B cell (primary cell): ENCODE measurements around the gene COL21A1. TPM values are rescaled to one million over a fixed set of nuclear protein-coding genes. Genes with fewer than 3 reads are reported as not detected.

Experiments used
- ATAC-seq: fragments of 200-7000 bp; cut with Tn5 transposase; one replicate; pipeline ENCODE4 v1.10.0; 2021; ENCODE audit warnings: low read depth, mild to moderate bottlenecking, moderate number of reproducible peaks, moderate library complexity
- CTCF ChIA-PET: fragments of 350-600 bp; sonication (Branson Sonifier 250); formaldehyde crosslinking; loops from one replicate; lab custom pipeline; 2021; ENCODE audit warnings: antibody characterized with exemption, inconsistent platforms; lab: Charles Lee
- POLR2A ChIA-PET: fragments of 350-600 bp; sonication (Branson Sonifier 250); formaldehyde crosslinking; loops from one replicate; lab custom pipeline; 2021; ENCODE audit warnings: antibody characterized with exemption; lab: Charles Lee
- DNase-seq: peaks from one replicate; pipeline ENCODE4 v3.0.0; 2013
- H2AFZ ChIP-seq: 2 replicates; pipeline ENCODE4 v1.6.1; 2012; ENCODE audit warnings: mild to moderate bottlenecking, low read depth, low read length; ENCODE audit not compliant: insufficient read depth, poor library complexity, severe bottlenecking
- H3K27ac ChIP-seq, 2 donors: 1 replicate in 1 of 2; 2 replicates in 1 of 2; pipeline ENCODE4 v1.5.1; 2012 to 2013; ENCODE audit warnings: low read length in 2 of 2, mild to moderate bottlenecking in 2 of 2, moderate library complexity in 1 of 2
- H3K27me3 ChIP-seq, 4 experiments: fragments of 200-600 bp in 1 of 4; sonication (generic) in 1 of 4; replicated peaks in 1 of 4; 1 replicate in 2 of 4; 2 replicates in 2 of 4; pipeline versions ENCODE4 v1.6.1 to v1.7.0; 2013 to 2016; ENCODE audit warnings: low read length in 3 of 4, mild to moderate bottlenecking in 2 of 4, mixed read lengths in 1 of 4, moderate library complexity in 1 of 4; ENCODE audit not compliant: insufficient read depth in 4 of 4, control insufficient read depth in 3 of 4; ENCODE audit errors: control extremely low read depth in 1 of 4
- H3K36me3 ChIP-seq, 2 experiments: replicated peaks in 1 of 2; 1 replicate in 1 of 2; 2 replicates in 1 of 2; pipeline versions ENCODE4 v1.6.1 to v1.7.1; 2013; ENCODE audit warnings: low read length in 1 of 2; ENCODE audit not compliant: insufficient read depth in 2 of 2, control insufficient read depth in 1 of 2; ENCODE audit errors: control extremely low read depth in 1 of 2, extremely low read depth in 1 of 2
- H3K4me1 ChIP-seq, 2 donors: fragments of 200-600 bp in 1 of 2; sonication (generic) in 1 of 2; 1 replicate in 1 of 2; 2 replicates in 1 of 2; pipeline versions ENCODE4 v1.5.1 to v1.6.1; 2013 to 2017; ENCODE audit warnings: low read length in 2 of 2; ENCODE audit not compliant: control insufficient read depth in 2 of 2, insufficient read depth in 2 of 2
- H3K4me2 ChIP-seq: replicated peaks from 2 replicates; pipeline ENCODE3; 2012; ENCODE audit warnings: mild to moderate bottlenecking, low read depth, low read length; ENCODE audit not compliant: poor library complexity, severe bottlenecking
- H3K4me3 ChIP-seq, 5 experiments: fragments of 200-600 bp in 1 of 5; sonication (generic) in 1 of 5; 1 replicate in 3 of 5; 2 replicates in 2 of 5; pipeline versions ENCODE4 v1.5.1 to v1.7.0; 2011 to 2016; ENCODE audit warnings: low read length in 4 of 5, mild to moderate bottlenecking in 4 of 5, low read depth in 2 of 5, control low read depth in 1 of 5, moderate library complexity in 1 of 5; ENCODE audit not compliant: insufficient read depth in 1 of 5; ENCODE audit errors: control extremely low read depth in 1 of 5, extremely low read depth in 1 of 5
- H3K79me2 ChIP-seq: fragments of 200-600 bp; sonication (generic); one replicate; pipeline ENCODE4 v1.6.0; 2016; ENCODE audit warnings: low read length; ENCODE audit not compliant: control insufficient read depth, insufficient read depth
- H3K9ac ChIP-seq: fragments of 200-600 bp; sonication (generic); 2 replicates; pipeline ENCODE4 v1.6.1; 2017; ENCODE audit warnings: mild to moderate bottlenecking, low read length, moderate library complexity
- H3K9me3 ChIP-seq, 3 donors: one replicate each; pipeline versions ENCODE4 v1.6.1 to v1.7.1; 2013; ENCODE audit warnings: low read length in 2 of 3; ENCODE audit not compliant: control insufficient read depth in 2 of 3, insufficient read depth in 1 of 3; ENCODE audit errors: control extremely low read depth in 1 of 3
- H4K20me1 ChIP-seq: 2 replicates; pipeline ENCODE4 v1.6.0; 2012; ENCODE audit warnings: mild to moderate bottlenecking, low read length; ENCODE audit not compliant: insufficient read depth, control insufficient read depth, poor library complexity, severe bottlenecking
- H3K27ac Mint-ChIP-seq: one replicate; pipeline ENCODE4 v1.8.0; 2021; ENCODE audit warnings: mixed read lengths
- H3K27me3 Mint-ChIP-seq: one replicate; pipeline ENCODE4 v1.8.0; 2021; ENCODE audit warnings: mixed read lengths
- H3K4me1 Mint-ChIP-seq: one replicate; pipeline ENCODE4 v1.8.0; 2021; ENCODE audit warnings: mixed read lengths
- H3K4me3 Mint-ChIP-seq: one replicate; pipeline ENCODE4 v1.8.0; 2021; ENCODE audit warnings: mixed read lengths
- H3K9me3 Mint-ChIP-seq: one replicate; pipeline ENCODE4 v1.8.0; 2022; ENCODE audit warnings: mixed read lengths; ENCODE audit not compliant: insufficient read depth
- EZH2 ChIP-seq: IDR thresholded peaks from 2 replicates; pipeline ENCODE4 v1.6.1; 2012; ENCODE audit warnings: borderline replicate concordance, low read depth, mild to moderate bottlenecking, moderate library complexity, low read length; ENCODE audit not compliant: insufficient read depth, poor library complexity, severe bottlenecking
- intact Hi-C: fragments of 100-400 bp; cut with micrococcal nuclease; formaldehyde crosslinking; loops from one replicate; pipeline ENCODE4 v1.10.0; 2022
- polyA plus RNA-seq: library from polyadenylated mRNA; depleted of rRNA; stranded (reverse); fragments of >200 nt; gene quantifications from 2 replicates; pipeline ENCODE4 v1.2.3, GENCODE V29; 2012
- total RNA-seq, 2 donors: library from RNA; stranded (reverse); fragments of 120-200 nt in 1 of 2; gene quantifications; 1 replicate in 1 of 2; 2 replicates in 1 of 2; pipeline versions ENCODE4 v1.2.3 to v1.2.4, GENCODE V29; 2013 to 2022
- TF ChIP-seq, protein P1 (sequence below): fragments of 200-600 bp; IDR thresholded peaks from one replicate; pipeline ENCODE4 v1.8.0; 2022; ENCODE audit warnings: antibody characterized with exemption, mild to moderate bottlenecking

The COL21A1 gene
- total and polyA plus RNA-seq, 2 donors (not counting 1 experiment from before 2014, with no cell fraction given), result not detected

DNA sequence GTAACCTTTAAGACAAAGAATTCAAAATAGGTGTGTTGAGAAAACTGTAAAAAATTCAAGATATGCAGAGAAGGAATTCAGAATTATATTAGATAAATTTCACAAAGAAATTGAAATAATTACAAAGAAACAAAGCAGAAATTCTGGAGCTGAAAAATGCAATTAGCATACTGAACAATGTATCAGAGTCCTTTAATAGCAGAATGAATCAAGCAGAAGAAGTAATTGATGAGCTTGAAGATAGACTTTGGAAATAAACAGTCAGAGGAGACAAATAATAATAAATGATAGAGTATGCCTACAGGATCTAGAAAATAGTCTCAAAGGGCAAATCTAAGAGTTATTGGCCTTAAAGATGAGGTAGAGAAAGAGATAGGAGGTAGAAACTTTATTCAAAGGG lies 131.7 kb downstream of the COL21A1 start:
- no peak overlapping the region for H3K4me2 ChIP-seq
- TF ChIP-seq, protein P1, sequence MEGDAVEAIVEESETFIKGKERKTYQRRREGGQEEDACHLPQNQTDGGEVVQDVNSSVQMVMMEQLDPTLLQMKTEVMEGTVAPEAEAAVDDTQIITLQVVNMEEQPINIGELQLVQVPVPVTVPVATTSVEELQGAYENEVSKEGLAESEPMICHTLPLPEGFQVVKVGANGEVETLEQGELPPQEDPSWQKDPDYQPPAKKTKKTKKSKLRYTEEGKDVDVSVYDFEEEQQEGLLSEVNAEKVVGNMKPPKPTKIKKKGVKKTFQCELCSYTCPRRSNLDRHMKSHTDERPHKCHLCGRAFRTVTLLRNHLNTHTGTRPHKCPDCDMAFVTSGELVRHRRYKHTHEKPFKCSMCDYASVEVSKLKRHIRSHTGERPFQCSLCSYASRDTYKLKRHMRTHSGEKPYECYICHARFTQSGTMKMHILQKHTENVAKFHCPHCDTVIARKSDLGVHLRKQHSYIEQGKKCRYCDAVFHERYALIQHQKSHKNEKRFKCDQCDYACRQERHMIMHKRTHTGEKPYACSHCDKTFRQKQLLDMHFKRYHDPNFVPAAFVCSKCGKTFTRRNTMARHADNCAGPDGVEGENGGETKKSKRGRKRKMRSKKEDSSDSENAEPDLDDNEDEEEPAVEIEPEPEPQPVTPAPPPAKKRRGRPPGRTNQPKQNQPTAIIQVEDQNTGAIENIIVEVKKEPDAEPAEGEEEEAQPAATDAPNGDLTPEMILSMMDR, result no peak
- no peak for TF ChIP-seq EZH2
- ATAC-seq (no peak), DNase-seq (no peak)
- Mint-ChIP-seq H3K4me3 (no peak overlapping the region), H3K27ac (no peak overlapping the region), H3K4me1 (no peaks in the 10 kb centered on the region), H3K27me3 (no peaks in the 10 kb centered on the region), H3K9me3 (peaks cover 5% of the 10 kb centered on the region)
- H3K36me3 ChIP-seq, result no peaks in the 10 kb centered on the region
- peaks cover 0 to 13% (median 0%) of the 10 kb centered on the region in 3 donors for H3K9me3 ChIP-seq
- POLR2A ChIA-PET, result no interaction called here
- H3K9ac ChIP-seq, result no peak overlapping the region
- H3K4me1 ChIP-seq, result no peaks in the 10 kb centered on the region
- no peaks in the 10 kb centered on the region for H4K20me1 ChIP-seq
- H3K27me3 ChIP-seq, result no peaks in the 10 kb centered on the region
- no peak overlapping the region for H3K27ac ChIP-seq
- intact Hi-C loops, result no loop called here
- CTCF ChIA-PET, result no interaction called here
- no peak overlapping the region for H3K4me3 ChIP-seq
- no peaks in the 10 kb centered on the region for H3K79me2 ChIP-seq
- no peak overlapping the region for H2AFZ ChIP-seq

DNA sequence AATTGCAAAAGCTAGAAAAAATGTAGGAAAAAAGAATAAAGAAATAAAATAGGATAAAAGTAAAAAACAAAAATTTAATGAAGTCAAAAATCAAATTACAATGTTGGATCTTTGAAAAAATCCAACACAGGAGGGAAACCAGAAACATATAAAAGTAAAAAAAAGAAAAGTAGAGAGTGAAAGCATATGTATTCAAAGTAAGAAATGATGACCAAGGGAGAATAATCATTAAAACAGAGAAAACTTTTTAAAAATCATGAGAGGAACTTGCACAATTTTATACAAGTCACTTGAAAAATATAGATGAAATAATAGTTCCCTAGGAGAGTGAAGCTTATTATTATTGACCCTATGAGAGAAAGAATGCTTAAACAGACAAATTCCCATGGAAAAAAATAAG lies 138.2 kb downstream of the COL21A1 start:
- CTCF ChIA-PET, result no interaction called here
- Histone ChIP-seq H3K79me2 (no peaks in the 10 kb centered on the region), H2AFZ (no peak overlapping the region), H3K4me3 (no peak overlapping the region), H3K9ac (no peak overlapping the region), H3K36me3 (no peaks in the 10 kb centered on the region), H3K9me3 (peaks cover 0 to 13% (median 0%) of the 10 kb centered on the region in 3 donors), H4K20me1 (no peaks in the 10 kb centered on the region), H3K27me3 (no peaks in the 10 kb centered on the region), H3K4me1 (no peaks in the 10 kb centered on the region), H3K4me2 (no peak overlapping the region), H3K27ac (no peak overlapping the region)
- TF ChIP-seq EZH2, result no peak
- TF ChIP-seq, protein P1, result no peak
- intact Hi-C loops, result no loop called here
- Mint-ChIP-seq H3K4me1 (no peaks in the 10 kb centered on the region), H3K27ac (no peak overlapping the region), H3K4me3 (no peak overlapping the region), H3K27me3 (no peaks in the 10 kb centered on the region), H3K9me3 (peaks cover 2% of the 10 kb centered on the region)
- no peak for ATAC-seq
- POLR2A ChIA-PET, result no interaction called here
- no peak for DNase-seq
